Panc1 (cell line): Measurements from ENCODE around the gene STXBP4. TPM values are rescaled to one million over a fixed set of nuclear protein-coding genes. Genes with fewer than 3 reads are reported as not detected.

Experiments
- ATAC-seq: fragments of 200-7000 bp; cut with Tn5 transposase; 2 replicates; pipeline ENCODE4 v1.9.1; 2020; ENCODE audit warnings: mild to moderate bottlenecking, moderate library complexity
- BruUV-seq: library from RNA; stranded (reverse); fragments of 400-500 nt; replicated peaks from 2 replicates; lab custom pipeline; 2021; lab: Mats Ljungman, UMichigan
- CTCF ChIA-PET: fragments of 300-600 bp; sonication (Branson Sonifier 250); formaldehyde crosslinking; loops from one replicate; lab custom pipeline; 2022; ENCODE audit warnings: antibody characterized with exemption; lab: Charles Lee
- POLR2A ChIA-PET: fragments of 300-600 bp; sonication (Branson Sonifier 250); formaldehyde crosslinking; loops from one replicate; lab custom pipeline; 2022; ENCODE audit warnings: antibody characterized with exemption; lab: Charles Lee
- DNase-seq: peaks from one replicate; pipeline ENCODE4 v3.0.0-alpha.2; 2010; ENCODE audit warnings: low read depth, low spot score
- H3K27ac ChIP-seq: 2 replicates; pipeline ENCODE4 v1.5.1; 2011; ENCODE audit warnings: mild to moderate bottlenecking, low read length, inconsistent platforms
- H3K27me3 ChIP-seq: fragments of 200-500 bp; sonication (Bioruptor generic); 2 replicates; pipeline ENCODE4 v1.6.0; 2014; ENCODE audit warnings: low read length, inconsistent platforms; ENCODE audit not compliant: control insufficient read depth, insufficient read depth
- H3K36me3 ChIP-seq: fragments of 200-500 bp; sonication (Bioruptor generic); 2 replicates; pipeline ENCODE4 v1.5.1; 2014; ENCODE audit warnings: inconsistent platforms, mild to moderate bottlenecking, low read length, moderate library complexity; ENCODE audit not compliant: control insufficient read depth, insufficient read depth
- H3K4me1 ChIP-seq: 2 replicates; pipeline ENCODE4 v1.5.1; 2011; ENCODE audit warnings: inconsistent platforms, mild to moderate bottlenecking, low read length, moderate library complexity; ENCODE audit not compliant: control insufficient read depth, insufficient read depth
- H3K4me3 ChIP-seq, 2 experiments: 2 replicates each; pipeline ENCODE4 v1.5.1; 2011 to 2012; ENCODE audit warnings: low read depth in 2 of 2, low read length in 2 of 2, mild to moderate bottlenecking in 2 of 2, inconsistent platforms in 1 of 2, moderate library complexity in 1 of 2
- H3K9me3 ChIP-seq: fragments of 200-500 bp; sonication (Bioruptor generic); 2 replicates; pipeline ENCODE4 v1.5.1; 2014; ENCODE audit warnings: low read depth, mild to moderate bottlenecking, inconsistent platforms, low read length, moderate library complexity; ENCODE audit not compliant: control insufficient read depth, insufficient read depth
- POLR2AphosphoS5 ChIP-seq: IDR thresholded peaks from 2 replicates; pipeline ENCODE4 v1.6.1; 2012; ENCODE audit warnings: mild to moderate bottlenecking, low read depth, low read length, moderate library complexity
- SIN3A ChIP-seq: IDR thresholded peaks from 2 replicates; pipeline ENCODE4 v1.6.1; 2012; ENCODE audit warnings: low read depth, mild to moderate bottlenecking, low read length, moderate library complexity, borderline replicate concordance; ENCODE audit not compliant: insufficient read depth
- TCF7L2 ChIP-seq: IDR thresholded peaks from 2 replicates; pipeline ENCODE4 v1.6.1; 2011; ENCODE audit warnings: mild to moderate bottlenecking, low read depth, low read length, inconsistent platforms
- in situ Hi-C: cut with HindIII; loops from 2 replicates; pipeline ENCODE4 v1.10.0; 2016; ENCODE audit warnings: low sequenced_read_pairs, low pct_unique_long_range_greater_than_20kb
- intact Hi-C: fragments of 100-400 bp; cut with micrococcal nuclease; formaldehyde crosslinking; loops from one replicate; pipeline ENCODE4 v1.10.0; 2022; ENCODE audit not compliant: unreplicated experiment
- total RNA-seq: library from RNA; stranded (reverse); gene quantifications from one replicate; pipeline ENCODE4 v1.2.1, GENCODE V29; 2021; ENCODE audit not compliant: unreplicated experiment
- TF ChIP-seq, protein P1 (sequence below): fragments of 450-650 bp; IDR thresholded peaks from 2 replicates; pipeline ENCODE4 v1.5.1; 2017; ENCODE audit warnings: mild to moderate bottlenecking
- TF ChIP-seq, protein P2 (sequence below), 2 experiments: IDR thresholded peaks; 2 replicates each; pipeline ENCODE4 v1.6.1; 2011 to 2012; ENCODE audit warnings: low read depth in 2 of 2, control low read depth in 1 of 2, low read length in 1 of 2, mild to moderate bottlenecking in 1 of 2, moderate library complexity in 1 of 2; ENCODE audit not compliant: insufficient read depth in 1 of 2

Gene STXBP4
- total RNA-seq, 1 experiment from 2014 or later, result 12.8 TPM

DNA sequence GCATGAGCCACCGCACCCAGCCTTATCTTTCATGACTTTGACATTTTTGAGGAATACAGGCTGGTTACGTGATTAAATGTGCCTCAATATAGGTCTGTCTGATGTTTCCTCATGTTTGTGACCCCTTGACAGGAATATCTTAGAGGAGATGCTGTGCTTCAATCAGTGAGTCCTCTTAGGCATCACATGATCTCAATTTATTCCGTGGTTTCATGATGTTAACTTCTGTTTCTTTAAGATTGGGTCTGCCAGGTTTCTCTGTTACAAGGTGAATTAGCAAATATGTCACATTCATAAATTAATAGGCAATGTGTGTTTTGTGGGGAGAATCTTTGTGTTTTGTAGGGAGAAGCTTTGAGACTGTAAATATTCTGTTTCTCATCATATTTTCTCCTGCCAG, 3.3 kb downstream of the STXBP4 start:
- no peak overlapping the region for H3K27ac ChIP-seq
- no TSS peak for BruUV-seq
- H3K4me3 ChIP-seq, result no peak overlapping the region
- H3K9me3 ChIP-seq, result no peaks in the 10 kb centered on the region
- H3K4me1 ChIP-seq, result peaks cover 24% of the 10 kb centered on the region
- TF ChIP-seq TCF7L2 (no peak), SIN3A (no peak)
- in situ Hi-C loops, result no loop called here
- DNase-seq, result no peak
- peaks cover 7% of the 10 kb centered on the region; the same call in 1 of the 2 replicates for H3K36me3 ChIP-seq
- intact Hi-C loops, result no loop called here
- ChIA-PET POLR2A (no interaction called here), CTCF (no interaction called here)
- ATAC-seq, result no peak
- H3K27me3 ChIP-seq, result no peaks in the 10 kb centered on the region

DNA sequence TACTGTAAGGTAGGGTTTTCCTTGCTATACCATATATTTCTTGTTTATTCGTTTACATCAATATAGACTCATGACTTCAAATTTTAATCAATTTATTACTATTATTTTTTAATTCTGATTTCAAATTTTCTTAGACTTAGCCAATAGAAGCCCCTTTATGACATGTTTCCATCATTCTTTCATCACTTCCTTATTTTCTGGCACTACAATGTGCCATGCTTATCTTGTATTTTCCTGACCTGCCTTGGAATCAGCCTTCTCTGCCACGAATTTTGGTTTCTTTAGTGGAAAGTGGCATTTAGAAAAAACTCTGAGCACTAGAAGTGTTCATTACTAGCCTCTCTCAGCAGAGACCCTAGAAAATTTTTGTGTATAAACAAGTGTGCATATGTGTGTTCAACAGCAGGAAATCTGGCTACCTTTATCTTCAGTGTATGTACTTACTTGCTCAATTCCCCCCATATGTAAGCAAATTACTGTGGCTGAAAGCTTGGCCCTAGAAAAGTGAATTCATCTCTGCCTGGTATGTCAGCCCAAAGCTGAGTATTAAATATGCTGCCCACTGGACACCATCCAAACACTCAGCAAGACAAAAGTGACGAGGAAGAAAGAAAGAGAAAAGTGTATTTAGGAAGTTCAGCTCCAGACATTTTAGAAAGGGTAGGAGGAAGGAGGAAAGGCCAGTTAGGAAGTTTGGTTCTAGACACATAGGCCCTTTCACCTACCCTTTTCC, 4.0 kb downstream of the STXBP4 start:
- no peaks in the 10 kb centered on the region for H3K9me3 ChIP-seq
- no peak overlapping the region for H3K27ac ChIP-seq
- ATAC-seq, result no peak
- ChIA-PET CTCF (no interaction called here), POLR2A (no interaction called here)
- DNase-seq, result no peak
- H3K4me1 ChIP-seq, result peaks cover 21% of the 10 kb centered on the region
- TF ChIP-seq SIN3A, result no peak
- TF ChIP-seq TCF7L2, result no peak
- TF ChIP-seq, protein P1, sequence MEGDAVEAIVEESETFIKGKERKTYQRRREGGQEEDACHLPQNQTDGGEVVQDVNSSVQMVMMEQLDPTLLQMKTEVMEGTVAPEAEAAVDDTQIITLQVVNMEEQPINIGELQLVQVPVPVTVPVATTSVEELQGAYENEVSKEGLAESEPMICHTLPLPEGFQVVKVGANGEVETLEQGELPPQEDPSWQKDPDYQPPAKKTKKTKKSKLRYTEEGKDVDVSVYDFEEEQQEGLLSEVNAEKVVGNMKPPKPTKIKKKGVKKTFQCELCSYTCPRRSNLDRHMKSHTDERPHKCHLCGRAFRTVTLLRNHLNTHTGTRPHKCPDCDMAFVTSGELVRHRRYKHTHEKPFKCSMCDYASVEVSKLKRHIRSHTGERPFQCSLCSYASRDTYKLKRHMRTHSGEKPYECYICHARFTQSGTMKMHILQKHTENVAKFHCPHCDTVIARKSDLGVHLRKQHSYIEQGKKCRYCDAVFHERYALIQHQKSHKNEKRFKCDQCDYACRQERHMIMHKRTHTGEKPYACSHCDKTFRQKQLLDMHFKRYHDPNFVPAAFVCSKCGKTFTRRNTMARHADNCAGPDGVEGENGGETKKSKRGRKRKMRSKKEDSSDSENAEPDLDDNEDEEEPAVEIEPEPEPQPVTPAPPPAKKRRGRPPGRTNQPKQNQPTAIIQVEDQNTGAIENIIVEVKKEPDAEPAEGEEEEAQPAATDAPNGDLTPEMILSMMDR, result no peak
- no peak for TF ChIP-seq POLR2AphosphoS5
- TF ChIP-seq, protein P2, sequence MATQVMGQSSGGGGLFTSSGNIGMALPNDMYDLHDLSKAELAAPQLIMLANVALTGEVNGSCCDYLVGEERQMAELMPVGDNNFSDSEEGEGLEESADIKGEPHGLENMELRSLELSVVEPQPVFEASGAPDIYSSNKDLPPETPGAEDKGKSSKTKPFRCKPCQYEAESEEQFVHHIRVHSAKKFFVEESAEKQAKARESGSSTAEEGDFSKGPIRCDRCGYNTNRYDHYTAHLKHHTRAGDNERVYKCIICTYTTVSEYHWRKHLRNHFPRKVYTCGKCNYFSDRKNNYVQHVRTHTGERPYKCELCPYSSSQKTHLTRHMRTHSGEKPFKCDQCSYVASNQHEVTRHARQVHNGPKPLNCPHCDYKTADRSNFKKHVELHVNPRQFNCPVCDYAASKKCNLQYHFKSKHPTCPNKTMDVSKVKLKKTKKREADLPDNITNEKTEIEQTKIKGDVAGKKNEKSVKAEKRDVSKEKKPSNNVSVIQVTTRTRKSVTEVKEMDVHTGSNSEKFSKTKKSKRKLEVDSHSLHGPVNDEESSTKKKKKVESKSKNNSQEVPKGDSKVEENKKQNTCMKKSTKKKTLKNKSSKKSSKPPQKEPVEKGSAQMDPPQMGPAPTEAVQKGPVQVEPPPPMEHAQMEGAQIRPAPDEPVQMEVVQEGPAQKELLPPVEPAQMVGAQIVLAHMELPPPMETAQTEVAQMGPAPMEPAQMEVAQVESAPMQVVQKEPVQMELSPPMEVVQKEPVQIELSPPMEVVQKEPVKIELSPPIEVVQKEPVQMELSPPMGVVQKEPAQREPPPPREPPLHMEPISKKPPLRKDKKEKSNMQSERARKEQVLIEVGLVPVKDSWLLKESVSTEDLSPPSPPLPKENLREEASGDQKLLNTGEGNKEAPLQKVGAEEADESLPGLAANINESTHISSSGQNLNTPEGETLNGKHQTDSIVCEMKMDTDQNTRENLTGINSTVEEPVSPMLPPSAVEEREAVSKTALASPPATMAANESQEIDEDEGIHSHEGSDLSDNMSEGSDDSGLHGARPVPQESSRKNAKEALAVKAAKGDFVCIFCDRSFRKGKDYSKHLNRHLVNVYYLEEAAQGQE (IDR thresholded peaks at IDR 0.05; ENCODE audit: insufficient read depth in 1 of 2, low read depth in 2 of 2, low read length in 1 of 2), result no peak
- peaks cover 7% of the 10 kb centered on the region; the same call in 1 of the 2 replicates for H3K36me3 ChIP-seq
- no TSS peak for BruUV-seq
- H3K4me3 ChIP-seq, result no peak overlapping the region
- in situ Hi-C loops (no loop called here), intact Hi-C loops (no loop called here)
- no peaks in the 10 kb centered on the region for H3K27me3 ChIP-seq

DNA sequence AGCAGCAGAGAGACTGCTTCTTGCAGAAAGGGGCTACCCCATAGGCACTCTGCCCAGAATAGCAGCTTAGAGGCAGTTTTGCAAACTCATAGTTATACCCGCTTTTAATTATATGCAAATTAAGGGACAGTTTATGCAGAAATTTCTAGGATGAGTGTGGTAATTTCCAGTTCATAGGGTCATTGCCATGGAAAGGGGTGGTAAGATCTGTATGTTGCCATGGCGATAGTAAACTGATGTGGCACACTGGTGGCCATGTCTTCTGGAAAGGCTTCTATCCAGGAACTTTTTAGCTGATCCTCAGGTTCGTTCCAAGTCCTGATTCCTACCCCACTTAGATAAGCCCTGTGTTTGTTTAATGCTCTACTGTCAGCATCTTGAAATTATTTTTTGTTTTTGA, 6.2 kb downstream of the STXBP4 start:
- Histone ChIP-seq H3K9me3 (peaks cover 7% of the 10 kb centered on the region), H3K27me3 (no peaks in the 10 kb centered on the region), H3K4me1 (peaks cover 18% of the 10 kb centered on the region), H3K36me3 (no peaks in the 10 kb centered on the region), H3K27ac (no peak overlapping the region), H3K4me3 (no peak overlapping the region)
- ChIA-PET CTCF (no interaction called here), POLR2A (no interaction called here)
- DNase-seq, result no peak
- intact Hi-C loops (no loop called here), in situ Hi-C loops (no loop called here)
- ATAC-seq, result no peak
- BruUV-seq, result no TSS peak
- no peak for TF ChIP-seq SIN3A
- TF ChIP-seq TCF7L2, result no peak
- TF ChIP-seq, protein P2 (IDR thresholded peaks at IDR 0.05; ENCODE audit: insufficient read depth in 1 of 2, low read depth in 2 of 2, low read length in 1 of 2), result no peak
- TF ChIP-seq, protein P1, result no peak
- TF ChIP-seq POLR2AphosphoS5, result no peak
